Esophagus squamous epithelium (tissue), 5 donors: Measurements from ENCODE around the gene FBXO31. TPM values are rescaled to one million over a fixed set of nuclear protein-coding genes. Genes with fewer than 3 reads are reported as not detected.

ENCODE experiments used
- DNase-seq: peaks from one replicate; lab custom pipeline; 2025; lab: John Stamatoyannopoulos, UW
- H3K27ac ChIP-seq, 4 donors: fragments of 200-600 bp; sonication (generic); one replicate each; pipeline ENCODE4 v1.5.1; 2016 to 2019; ENCODE audit warnings: mild to moderate bottlenecking in 1 of 4
- H3K27me3 ChIP-seq, 4 donors: fragments of 200-600 bp; sonication (generic); 1 replicate in 3 of 4; 2 replicates in 1 of 4; pipeline versions ENCODE4 v1.5.1 to v1.6.0; 2017 to 2021; ENCODE audit warnings: antibody characterized with exemption in 1 of 4
- H3K36me3 ChIP-seq, 3 donors: fragments of 200-600 bp; sonication (generic); one replicate each; pipeline ENCODE4 v1.5.1; 2016 to 2019
- H3K4me1 ChIP-seq, 3 donors: fragments of 200-600 bp; sonication (generic); one replicate each; pipeline ENCODE4 v1.5.1; 2017 to 2019
- H3K4me3 ChIP-seq, 4 donors: fragments of 200-600 bp; sonication (generic); 1 replicate in 3 of 4; 2 replicates in 1 of 4; pipeline ENCODE4 v1.5.1; 2016 to 2019; ENCODE audit warnings: mild to moderate bottlenecking in 2 of 4, moderate library complexity in 1 of 4
- H3K9me3 ChIP-seq, 3 donors: fragments of 200-600 bp; sonication (generic); one replicate each; pipeline ENCODE4 v1.5.1; 2016 to 2019
- POLR2A ChIP-seq, 4 donors: fragments of 450-650 bp; IDR thresholded peaks; one replicate each; pipeline ENCODE4 v1.6.1; 2017; ENCODE audit warnings: antibody characterized with exemption in 4 of 4, mild to moderate bottlenecking in 4 of 4, moderate library complexity in 3 of 4
- WGBS, 2 donors: methylation state at CpG; one replicate each; pipeline ENCODE4 v1.1.5; 2018; 5-methylcytosine and 5-hydroxymethylcytosine counted together
- intact Hi-C: fragments of 100-400 bp; cut with DNase I; formaldehyde crosslinking; loops from one replicate; pipeline ENCODE4 v1.15.0; 2022
- total RNA-seq, 4 donors: library from RNA; depleted of rRNA; stranded (reverse); fragments of >200 nt; gene quantifications; one replicate each; pipeline ENCODE4 v1.1.0, GENCODE V29; 2016
- TF ChIP-seq, protein P1 (sequence below), 6 experiments: fragments of 450-650 bp in 4 of 6; fragments of 200-600 bp in 2 of 6; sonication (generic) in 2 of 6; IDR thresholded peaks; one replicate each; pipeline ENCODE4 v1.5.1; 2016 to 2019; ENCODE audit warnings: antibody characterized with exemption in 6 of 6, mild to moderate bottlenecking in 4 of 6, moderate library complexity in 4 of 6
- donor health status: DM: yes; HTN: yes; CAD: no.

FBXO31 gene
- total RNA-seq, 4 donors from 2014 or later: 18.3 to 43.7 (median 21.2) TPM

DNA sequence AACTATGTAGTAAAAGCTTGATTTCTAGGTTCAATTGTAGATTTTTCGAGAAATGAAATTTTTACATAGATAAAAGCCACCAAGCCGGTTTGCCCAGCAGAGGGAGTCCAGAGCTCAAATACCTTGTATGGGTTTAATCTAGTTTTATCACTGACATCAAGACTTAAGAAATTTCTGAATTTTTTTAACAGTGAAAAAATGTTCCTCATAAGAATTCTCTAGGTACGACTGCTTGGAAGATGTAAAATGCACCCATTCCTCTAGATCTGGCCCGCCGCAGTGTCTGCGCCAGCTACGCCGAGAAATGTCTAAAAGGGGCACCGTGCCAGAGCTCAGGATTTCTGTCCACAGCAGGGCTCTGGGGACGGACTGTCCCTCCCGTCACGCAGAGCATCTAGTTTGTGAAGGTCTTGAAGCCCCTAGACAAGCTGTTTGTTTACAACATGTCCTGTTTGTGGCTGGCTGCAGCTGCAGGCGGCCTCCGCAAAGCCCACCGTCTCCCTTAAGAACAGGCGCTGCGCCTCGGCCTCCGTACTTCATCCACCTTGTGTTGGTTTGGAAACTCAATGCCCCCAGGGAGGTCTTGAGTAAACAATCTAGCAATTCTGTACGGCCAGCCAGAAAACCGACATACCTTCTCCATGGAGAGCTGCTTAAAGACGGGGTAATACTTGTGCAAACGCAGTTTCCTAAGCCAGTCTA is 33.4 kb upstream of the FBXO31 start:
- Histone ChIP-seq H3K4me3 (no peak overlapping the region), H3K4me1 (peaks cover 0 to 15% (median 0%) of the 10 kb centered on the region in 3 donors), H3K27me3 (no peaks in the 10 kb centered on the region), H3K36me3 (peaks cover 19 to 100% (median 41%) of the 10 kb centered on the region in 3 donors), H3K9me3 (no peaks in the 10 kb centered on the region), H3K27ac (no peak overlapping the region)
- intact Hi-C loops: no loop called here
- DNase-seq: no peak
- TF ChIP-seq, protein P1, sequence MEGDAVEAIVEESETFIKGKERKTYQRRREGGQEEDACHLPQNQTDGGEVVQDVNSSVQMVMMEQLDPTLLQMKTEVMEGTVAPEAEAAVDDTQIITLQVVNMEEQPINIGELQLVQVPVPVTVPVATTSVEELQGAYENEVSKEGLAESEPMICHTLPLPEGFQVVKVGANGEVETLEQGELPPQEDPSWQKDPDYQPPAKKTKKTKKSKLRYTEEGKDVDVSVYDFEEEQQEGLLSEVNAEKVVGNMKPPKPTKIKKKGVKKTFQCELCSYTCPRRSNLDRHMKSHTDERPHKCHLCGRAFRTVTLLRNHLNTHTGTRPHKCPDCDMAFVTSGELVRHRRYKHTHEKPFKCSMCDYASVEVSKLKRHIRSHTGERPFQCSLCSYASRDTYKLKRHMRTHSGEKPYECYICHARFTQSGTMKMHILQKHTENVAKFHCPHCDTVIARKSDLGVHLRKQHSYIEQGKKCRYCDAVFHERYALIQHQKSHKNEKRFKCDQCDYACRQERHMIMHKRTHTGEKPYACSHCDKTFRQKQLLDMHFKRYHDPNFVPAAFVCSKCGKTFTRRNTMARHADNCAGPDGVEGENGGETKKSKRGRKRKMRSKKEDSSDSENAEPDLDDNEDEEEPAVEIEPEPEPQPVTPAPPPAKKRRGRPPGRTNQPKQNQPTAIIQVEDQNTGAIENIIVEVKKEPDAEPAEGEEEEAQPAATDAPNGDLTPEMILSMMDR (IDR thresholded peaks at IDR 0.05): peak in 5 of 6 experiments; percentile 13 to 67 (median 57)
- TF ChIP-seq POLR2A (IDR thresholded peaks at IDR 0.05): no peak
- WGBS, 2 donors: 73 to 75% methylated on average over 20 to 21 of the region's 23 CpGs

DNA sequence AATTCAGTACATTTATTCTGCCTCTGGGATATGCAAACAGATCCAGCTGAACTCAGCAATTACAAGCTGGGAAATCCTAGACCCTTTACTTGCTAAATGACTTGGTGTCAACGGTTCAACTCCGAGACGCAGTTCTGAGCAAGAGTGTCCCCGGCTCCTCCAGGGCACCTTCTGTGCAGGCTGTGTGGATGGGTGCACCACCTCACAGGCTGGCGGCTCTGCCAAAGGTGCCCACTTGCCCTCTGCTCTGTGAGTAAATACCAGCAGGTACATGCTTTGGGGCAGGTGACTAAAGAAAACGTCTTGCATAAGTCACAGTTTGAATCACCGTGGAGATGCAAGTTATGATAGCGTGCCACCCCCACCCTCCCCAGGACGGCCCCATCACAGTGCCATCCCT is 31.9 kb upstream of the FBXO31 start:
- H3K36me3 ChIP-seq: peaks cover 29 to 100% (median 52%) of the 10 kb centered on the region in 3 donors
- no peaks in the 10 kb centered on the region for H3K27me3 ChIP-seq
- intact Hi-C loops: no loop called here
- H3K4me3 ChIP-seq: no peak overlapping the region
- peaks cover 0 to 11% (median 0%) of the 10 kb centered on the region in 3 donors for H3K4me1 ChIP-seq
- WGBS, 2 donors: 78 to 90% methylated on average over 9 of the region's 9 CpGs
- no peaks in the 10 kb centered on the region for H3K9me3 ChIP-seq
- DNase-seq: no peak
- TF ChIP-seq, protein P1 (IDR thresholded peaks at IDR 0.05): no peak
- no peak for TF ChIP-seq POLR2A (IDR thresholded peaks at IDR 0.05)
- no peak overlapping the region for H3K27ac ChIP-seq

DNA sequence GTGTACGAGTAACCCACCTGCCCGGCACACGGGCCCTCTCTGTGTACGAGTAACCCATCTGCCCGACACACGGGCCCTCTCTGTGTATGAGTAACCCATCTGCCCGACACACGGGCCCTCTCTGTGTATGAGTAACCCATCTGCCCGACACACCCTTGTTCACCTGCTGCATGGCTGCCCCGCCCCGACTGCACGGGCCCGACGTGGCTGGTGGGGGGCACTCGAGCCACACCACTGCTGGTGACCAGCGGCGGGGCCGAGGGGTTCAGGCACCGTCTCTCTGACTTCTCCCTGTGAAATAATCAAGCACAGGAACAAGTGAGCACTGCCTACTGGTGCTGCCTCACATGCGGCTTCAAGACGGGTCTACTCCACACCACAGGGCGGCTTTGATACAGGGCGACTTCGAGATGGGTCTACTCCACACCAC is 30.7 kb upstream of the FBXO31 start:
- intact Hi-C loops: no loop called here
- 23 to 70% methylated on average over 2 to 7 of the region's 24 CpGs for WGBS, 2 donors

DNA sequence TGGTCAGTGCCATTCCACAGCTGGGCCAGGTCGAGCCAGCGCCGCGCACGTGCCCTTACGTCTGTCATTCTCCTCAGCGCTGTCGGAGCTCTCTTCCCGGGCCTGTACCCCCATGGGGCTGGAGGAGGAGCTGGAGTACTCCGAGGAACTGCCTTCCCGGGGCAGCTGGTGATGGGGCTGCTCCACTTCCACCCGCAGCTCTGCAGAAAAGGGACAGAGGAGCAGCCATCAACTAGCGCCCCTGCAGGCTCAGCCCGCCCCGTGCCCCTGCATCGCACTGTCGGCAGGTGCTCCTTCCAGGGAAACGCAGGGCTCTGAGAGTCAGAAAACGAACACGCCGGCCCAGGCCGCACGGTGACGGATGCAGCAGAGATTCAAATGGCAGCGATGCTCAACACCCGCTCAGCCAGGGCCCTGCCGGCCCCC is 29.4 kb upstream of the FBXO31 start:
- 87% methylated on average over 3 of the region's 27 CpGs; no CpG with 5 or more reads in 1 of the 2 donors for WGBS, 2 donors
- DNase-seq: no peak

More for the DNA sequence above, 30.7 kb upstream of the FBXO31 start:
- Histone ChIP-seq H3K27ac (no peak overlapping the region), H3K27me3 (no peaks in the 10 kb centered on the region), H3K4me3 (no peak overlapping the region), H3K9me3 (no peaks in the 10 kb centered on the region), H3K4me1 (peaks cover 0 to 5% (median 0%) of the 10 kb centered on the region in 3 donors), H3K36me3 (peaks cover 29 to 100% (median 42%) of the 10 kb centered on the region in 3 donors)
- DNase-seq: no peak
- no peak for TF ChIP-seq POLR2A (IDR thresholded peaks at IDR 0.05)
- TF ChIP-seq, protein P1 (IDR thresholded peaks at IDR 0.05): no peak

More for the DNA sequence above, 29.4 kb upstream of the FBXO31 start:
- Histone ChIP-seq H3K9me3 (no peaks in the 10 kb centered on the region), H3K36me3 (peaks cover 29 to 97% (median 37%) of the 10 kb centered on the region in 3 donors), H3K4me1 (peaks cover 0 to 5% (median 0%) of the 10 kb centered on the region in 3 donors), H3K4me3 (no peak overlapping the region), H3K27me3 (no peaks in the 10 kb centered on the region), H3K27ac (no peak overlapping the region)
- no peak for TF ChIP-seq POLR2A (IDR thresholded peaks at IDR 0.05)
- TF ChIP-seq, protein P1 (IDR thresholded peaks at IDR 0.05): no peak
- intact Hi-C loops: no loop called here
